GM23248 (cell line): ENCODE results near the gene C4BPA. TPM values are rescaled to one million over a fixed set of nuclear protein-coding genes. Genes with fewer than 3 reads are reported as not detected.

Experiments used
- DNase-seq: peaks from one replicate; pipeline ENCODE4 v3.0.0-alpha.2; 2015
- H2AFZ ChIP-seq: fragments of 200-600 bp; sonication (generic); 2 replicates; pipeline ENCODE4 v1.6.1; 2016; ENCODE audit warnings: antibody characterized with exemption
- H3F3A ChIP-seq: fragments of 200-600 bp; sonication (generic); 2 replicates; pipeline ENCODE4 v1.6.1; 2016; ENCODE audit warnings: mild to moderate bottlenecking, antibody characterized with exemption, mixed run types; ENCODE audit not compliant: insufficient read depth
- H3K27ac ChIP-seq: fragments of 200-600 bp; sonication (generic); 2 replicates; pipeline ENCODE4 v1.5.1; 2016; ENCODE audit warnings: mild to moderate bottlenecking
- H3K27me3 ChIP-seq: fragments of 200-600 bp; sonication (generic); replicated peaks from 2 replicates; pipeline ENCODE4 v1.6.1; 2016; ENCODE audit warnings: mild to moderate bottlenecking; ENCODE audit not compliant: insufficient read depth
- H3K36me3 ChIP-seq: fragments of 200-600 bp; sonication (generic); 2 replicates; pipeline ENCODE4 v1.6.1; 2016; ENCODE audit warnings: low read depth, mild to moderate bottlenecking
- H3K4me1 ChIP-seq: fragments of 200-600 bp; sonication (generic); 2 replicates; pipeline ENCODE4 v1.6.1; 2016; ENCODE audit warnings: mild to moderate bottlenecking; ENCODE audit not compliant: insufficient read depth
- H3K4me2 ChIP-seq: fragments of 200-600 bp; sonication (generic); one replicate; pipeline ENCODE4 v1.6.1; 2016; ENCODE audit warnings: mild to moderate bottlenecking; ENCODE audit not compliant: unreplicated experiment
- H3K4me3 ChIP-seq: fragments of 200-600 bp; sonication (generic); 2 replicates; pipeline ENCODE4 v1.5.1; 2016; ENCODE audit warnings: mild to moderate bottlenecking
- H3K79me2 ChIP-seq: fragments of 200-600 bp; sonication (generic); 2 replicates; pipeline ENCODE4 v1.6.1; 2016; ENCODE audit warnings: mild to moderate bottlenecking; ENCODE audit not compliant: insufficient read depth
- H3K9ac ChIP-seq: fragments of 200-600 bp; sonication (generic); 2 replicates; pipeline ENCODE4 v1.6.1; 2016; ENCODE audit warnings: mild to moderate bottlenecking
- H3K9me2 ChIP-seq: fragments of 200-600 bp; sonication (generic); 2 replicates; pipeline ENCODE4 v1.6.1; 2016; ENCODE audit warnings: mixed run types, mild to moderate bottlenecking, moderate library complexity; ENCODE audit not compliant: insufficient read depth
- H3K9me3 ChIP-seq: fragments of 200-600 bp; sonication (generic); one replicate; pipeline ENCODE4 v1.6.1; 2017; ENCODE audit warnings: low read depth
- H4K20me1 ChIP-seq: fragments of 200-600 bp; sonication (generic); 2 replicates; pipeline ENCODE4 v1.6.0; 2016; ENCODE audit not compliant: insufficient read depth
- EZH2 ChIP-seq: fragments of 200-600 bp; sonication (generic); IDR thresholded peaks from 2 replicates; pipeline ENCODE4 v1.6.1; 2018; ENCODE audit warnings: antibody characterized with exemption, mild to moderate bottlenecking; ENCODE audit not compliant: insufficient read depth, poor library complexity, severe bottlenecking
- EZH2phosphoT487 ChIP-seq: fragments of 200-600 bp; sonication (generic); IDR thresholded peaks from 2 replicates; pipeline ENCODE4 v1.6.1; 2018; ENCODE audit warnings: antibody characterized with exemption, moderate library complexity, mild to moderate bottlenecking, low read depth; ENCODE audit not compliant: insufficient read depth
- WGBS, 2 experiments: methylation state at CpG; one replicate each; pipeline ENCODE4 v1.1.6; 2015 to 2017; ENCODE audit warnings: low lambda C conversion rate in 2 of 2, low coverage in 1 of 2; ENCODE audit errors: missing lambda C conversion rate in 2 of 2; 5-methylcytosine and 5-hydroxymethylcytosine counted together
- in situ Hi-C: fragments of 300-500 bp; cut with MboI; formaldehyde crosslinking; loops from 2 replicates; pipeline ENCODE4 v1.15.0; 2020
- polyA plus RNA-seq: library from polyadenylated mRNA; unstranded; fragments of >200 nt; fragmentation: Nextera tagmentation; extraction: Ambion mirVana; gene quantifications from 2 replicates; pipeline ENCODE4 v1.2.1, GENCODE V29; 2016
- total RNA-seq: library from RNA; depleted of rRNA; stranded (reverse); fragments of >200 nt; shearing (Covaris generic); gene quantifications from 2 replicates; pipeline ENCODE4 v1.2.3, GENCODE V29; 2014

C4BPA gene
- total and polyA plus RNA-seq, 2 experiments from 2014 or later, result not detected

GRCh38 chr1:207112616-207113296, 8.7 kb downstream of the C4BPA start:
- Histone ChIP-seq H3F3A (no peaks in the 10 kb centered on the region), H3K27ac (no peak overlapping the region), H3K4me2 (no peak overlapping the region), H3K4me3 (no peak overlapping the region), H3K36me3 (no peaks in the 10 kb centered on the region), H3K9me3 (no peaks in the 10 kb centered on the region), H3K4me1 (no peaks in the 10 kb centered on the region), H3K79me2 (no peaks in the 10 kb centered on the region), H3K9ac (no peak overlapping the region), H3K9me2 (no peaks in the 10 kb centered on the region), H2AFZ (no peak overlapping the region), H4K20me1 (no peaks in the 10 kb centered on the region), H3K27me3 (no peaks in the 10 kb centered on the region; the same call in none of the 2 replicates)
- in situ Hi-C loops, result no loop called here
- TF ChIP-seq EZH2phosphoT487, result no peak
- no peak for TF ChIP-seq EZH2
- 39 to 43% methylated on average over 2 of the region's 2 CpGs for WGBS, 2 experiments
- no peak for DNase-seq

GRCh38 chr1:207115269-207115668, 11.2 kb downstream of the C4BPA start:
- H3K27ac ChIP-seq, result no peak overlapping the region
- H3K4me1 ChIP-seq, result no peaks in the 10 kb centered on the region
- no peaks in the 10 kb centered on the region for H3K79me2 ChIP-seq
- no peaks in the 10 kb centered on the region; the same call in none of the 2 replicates for H3K27me3 ChIP-seq
- TF ChIP-seq EZH2phosphoT487, result no peak
- no peak for TF ChIP-seq EZH2
- H3K9me3 ChIP-seq, result no peaks in the 10 kb centered on the region
- H4K20me1 ChIP-seq, result no peaks in the 10 kb centered on the region
- in situ Hi-C loops, result no loop called here
- DNase-seq, result no peak
- no peaks in the 10 kb centered on the region for H3K9me2 ChIP-seq
- H3F3A ChIP-seq, result no peaks in the 10 kb centered on the region
- no peak overlapping the region for H3K4me2 ChIP-seq
- no peak overlapping the region for H3K9ac ChIP-seq
- no peak overlapping the region for H2AFZ ChIP-seq
- H3K4me3 ChIP-seq, result no peak overlapping the region
- WGBS, 2 experiments, result 50 to 52% methylated on average over 5 of the region's 5 CpGs
- H3K36me3 ChIP-seq, result no peaks in the 10 kb centered on the region

GRCh38 chr1:207124389-207124788, 20.4 kb downstream of the C4BPA start:
- no peak overlapping the region for H3K4me3 ChIP-seq
- no peak overlapping the region for H3K9ac ChIP-seq
- H3K9me2 ChIP-seq, result no peaks in the 10 kb centered on the region
- DNase-seq, result no peak
- no peaks in the 10 kb centered on the region for H3K79me2 ChIP-seq
- in situ Hi-C loops, result no loop called here
- H3K4me1 ChIP-seq, result no peaks in the 10 kb centered on the region
- H3K27me3 ChIP-seq, result no peaks in the 10 kb centered on the region; the same call in 1 of the 2 replicates
- no peaks in the 10 kb centered on the region for H3K36me3 ChIP-seq
- H2AFZ ChIP-seq, result no peak overlapping the region
- WGBS, 2 experiments, result 30 to 40% methylated on average over 3 of the region's 3 CpGs
- no peaks in the 10 kb centered on the region for H4K20me1 ChIP-seq
- H3F3A ChIP-seq, result no peaks in the 10 kb centered on the region
- peaks cover 2% of the 10 kb centered on the region for H3K9me3 ChIP-seq
- no peak overlapping the region for H3K27ac ChIP-seq
- no peak overlapping the region for H3K4me2 ChIP-seq
- no peak for TF ChIP-seq EZH2phosphoT487

GRCh38 chr1:207128336-207128921, 24.4 kb downstream of the C4BPA start:
- in situ Hi-C loops, result no loop called here
- Histone ChIP-seq H3K9me2 (no peaks in the 10 kb centered on the region), H3K4me2 (no peak overlapping the region), H3K4me1 (no peaks in the 10 kb centered on the region), H3K79me2 (no peaks in the 10 kb centered on the region), H3K27ac (no peak overlapping the region), H3F3A (no peaks in the 10 kb centered on the region), H3K4me3 (no peak overlapping the region), H3K27me3 (no peaks in the 10 kb centered on the region; the same call in 1 of the 2 replicates), H2AFZ (no peak overlapping the region), H3K36me3 (no peaks in the 10 kb centered on the region), H3K9me3 (peaks cover 4% of the 10 kb centered on the region), H3K9ac (no peak overlapping the region), H4K20me1 (no peaks in the 10 kb centered on the region)
- TF ChIP-seq EZH2phosphoT487 (no peak), EZH2 (no peak)
- DNase-seq, result no peak
